Ectodermal cell (in vitro differentiated cells): Measurements from ENCODE around the gene AHRR.
"Not testable (repeated sequence)": the region's sequence is repeated elsewhere in the genome, so short reads cannot be mapped to it uniquely, and the experiment has no call there.

Source experiments
- H3K27ac ChIP-seq: 2 replicates; pipeline ENCODE4 v1.7.0; 2013; ENCODE audit warnings: mild to moderate bottlenecking, low read depth, low read length; ENCODE audit not compliant: insufficient read depth, poor library complexity, severe bottlenecking
- H3K27me3 ChIP-seq: 2 replicates; pipeline ENCODE4 v1.7.0; 2013; ENCODE audit warnings: mild to moderate bottlenecking, low read length; ENCODE audit not compliant: insufficient read depth, control insufficient read depth, poor library complexity, severe bottlenecking
- H3K36me3 ChIP-seq: one replicate; pipeline ENCODE4 v1.7.0; 2013; ENCODE audit warnings: low read length; ENCODE audit not compliant: control insufficient read depth, insufficient read depth
- H3K4me1 ChIP-seq: one replicate; pipeline ENCODE4 v1.7.0; 2013; ENCODE audit warnings: low read length; ENCODE audit not compliant: control insufficient read depth, insufficient read depth
- H3K4me3 ChIP-seq: 2 replicates; pipeline ENCODE4 v1.7.0; 2013; ENCODE audit warnings: low read depth, low read length, control low read depth; ENCODE audit not compliant: insufficient read depth
- H3K9me3 ChIP-seq: 2 replicates; pipeline ENCODE4 v1.7.0; 2013; ENCODE audit warnings: mild to moderate bottlenecking, low read length, moderate library complexity; ENCODE audit not compliant: control insufficient read depth
- WGBS, 2 experiments: methylation state at CpG; one replicate each; pipeline ENCODE4 v1.1.7; 2013; ENCODE audit warnings: missing lambda C conversion rate in 2 of 2; 5-methylcytosine and 5-hydroxymethylcytosine counted together

The AHRR gene

DNA sequence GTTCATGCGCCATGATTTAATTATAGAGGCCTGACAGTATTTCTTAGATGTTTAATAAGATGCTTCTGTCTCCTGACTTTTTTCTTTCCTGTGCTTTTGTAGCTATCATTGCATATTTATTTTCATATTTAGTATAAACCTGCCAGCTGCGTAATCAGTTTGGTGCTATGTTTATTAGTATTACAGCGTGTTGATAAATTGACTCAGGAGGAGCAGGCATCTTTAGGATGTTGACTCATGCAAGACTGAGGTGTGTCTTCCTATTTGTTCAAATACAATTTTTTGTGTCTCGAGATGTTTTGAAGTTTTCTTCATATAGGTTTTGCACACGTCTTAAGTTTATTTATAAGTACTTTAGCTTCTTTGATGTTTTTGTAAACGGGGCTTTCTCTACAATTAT is 85.5 kb downstream of the AHRR start:
- no peaks in the 10 kb centered on the region for H3K4me1 ChIP-seq
- H3K4me3 ChIP-seq: no peak overlapping the region
- no peaks in the 10 kb centered on the region for H3K36me3 ChIP-seq
- no peaks in the 10 kb centered on the region for H3K27me3 ChIP-seq
- no peaks in the 10 kb centered on the region for H3K9me3 ChIP-seq
- no peak overlapping the region for H3K27ac ChIP-seq
- 93 to 98% methylated on average over 5 to 6 of the region's 6 CpGs for WGBS, 2 experiments

DNA sequence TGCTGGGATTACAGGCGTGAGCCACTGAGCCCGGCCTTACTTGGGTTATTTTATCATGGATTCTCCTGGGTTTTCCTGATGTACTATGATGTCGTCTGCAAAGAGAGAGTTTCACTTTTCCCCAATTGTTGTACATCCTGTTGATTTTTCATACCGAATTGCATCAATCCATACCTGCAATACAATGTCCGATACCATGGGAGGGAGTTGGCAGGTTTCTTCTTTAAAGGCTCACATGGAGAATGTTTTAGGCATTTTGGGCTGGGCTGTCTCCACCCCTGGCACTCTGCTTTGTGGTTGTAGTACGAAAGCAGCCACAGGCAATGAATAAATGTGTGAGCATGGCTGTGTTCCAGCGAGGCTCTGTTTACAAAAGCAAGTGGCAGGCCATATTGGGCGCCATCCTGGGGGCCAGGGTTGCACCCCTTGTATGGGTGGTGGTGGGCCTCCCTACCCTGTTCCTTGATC is 86.3 kb downstream of the AHRR start:
- Histone ChIP-seq H3K36me3 (no peaks in the 10 kb centered on the region), H3K27ac (no peak overlapping the region), H3K4me3 (no peak overlapping the region), H3K4me1 (no peaks in the 10 kb centered on the region), H3K27me3 (no peaks in the 10 kb centered on the region), H3K9me3 (no peaks in the 10 kb centered on the region)
- WGBS, 2 experiments: 89 to 93% methylated on average over 8 of the region's 8 CpGs

DNA sequence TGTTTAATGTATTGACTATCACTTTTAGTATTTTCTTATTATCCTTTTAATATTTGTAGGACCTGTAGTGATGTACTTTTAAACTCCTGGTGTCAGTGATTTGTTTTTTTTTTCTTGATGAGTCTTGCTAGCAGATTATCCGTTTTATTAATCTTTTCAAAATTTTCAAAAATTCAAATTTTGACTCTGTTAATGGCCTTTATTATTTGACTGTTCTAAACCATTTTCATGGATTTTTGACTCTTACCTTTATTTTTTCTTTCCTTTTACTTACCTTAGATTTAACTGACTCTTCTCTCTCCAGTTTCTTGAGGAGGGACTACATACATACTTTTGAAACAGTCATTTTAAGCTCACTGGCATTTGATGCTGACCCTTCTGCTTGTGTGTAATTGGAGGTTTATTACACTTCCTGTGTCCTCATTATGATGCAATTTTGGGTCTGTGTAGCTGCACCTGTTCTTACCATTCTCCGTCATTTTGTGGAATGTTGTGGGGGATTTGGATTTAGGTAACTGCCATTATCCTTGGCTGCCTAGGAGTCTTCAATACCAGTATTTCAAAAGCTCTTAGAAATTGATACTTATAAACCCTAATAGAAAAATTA is 89.5 kb downstream of the AHRR start:
- H3K27ac ChIP-seq: no peak overlapping the region
- no peaks in the 10 kb centered on the region for H3K36me3 ChIP-seq
- no peak overlapping the region for H3K4me3 ChIP-seq
- H3K9me3 ChIP-seq: no peaks in the 10 kb centered on the region
- 90 to 94% methylated on average over 2 of the region's 2 CpGs for whole genome bisulfite sequencing, 2 experiments
- H3K4me1 ChIP-seq: peaks cover 9% of the 10 kb centered on the region
- H3K27me3 ChIP-seq: no peaks in the 10 kb centered on the region

DNA sequence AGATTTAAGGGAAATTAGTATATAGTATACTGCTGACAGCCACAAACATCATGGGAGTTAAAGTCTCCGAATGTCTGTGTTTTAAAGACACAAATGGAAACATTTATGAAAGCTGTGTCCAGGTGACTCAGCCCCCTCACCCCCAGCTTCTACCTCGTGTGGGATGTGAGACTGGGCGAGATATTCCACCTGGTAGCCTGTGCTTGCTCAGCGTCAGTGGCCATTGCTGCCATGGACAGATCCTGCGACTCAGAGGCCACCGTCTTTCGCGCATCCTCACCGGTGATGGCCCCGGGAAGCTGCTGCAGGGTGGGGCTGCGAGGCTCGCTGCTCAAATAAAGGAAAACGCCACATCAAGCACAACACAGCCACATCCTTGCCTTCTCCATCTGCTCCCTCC is 90.2 kb downstream of the AHRR start:
- H3K4me1 ChIP-seq: peaks cover 12% of the 10 kb centered on the region
- no peak overlapping the region for H3K27ac ChIP-seq
- no peak overlapping the region for H3K4me3 ChIP-seq
- H3K27me3 ChIP-seq: no peaks in the 10 kb centered on the region
- H3K9me3 ChIP-seq: no peaks in the 10 kb centered on the region
- WGBS, 2 experiments: 84 to 88% methylated on average over 13 of the region's 13 CpGs
- no peaks in the 10 kb centered on the region for H3K36me3 ChIP-seq

DNA sequence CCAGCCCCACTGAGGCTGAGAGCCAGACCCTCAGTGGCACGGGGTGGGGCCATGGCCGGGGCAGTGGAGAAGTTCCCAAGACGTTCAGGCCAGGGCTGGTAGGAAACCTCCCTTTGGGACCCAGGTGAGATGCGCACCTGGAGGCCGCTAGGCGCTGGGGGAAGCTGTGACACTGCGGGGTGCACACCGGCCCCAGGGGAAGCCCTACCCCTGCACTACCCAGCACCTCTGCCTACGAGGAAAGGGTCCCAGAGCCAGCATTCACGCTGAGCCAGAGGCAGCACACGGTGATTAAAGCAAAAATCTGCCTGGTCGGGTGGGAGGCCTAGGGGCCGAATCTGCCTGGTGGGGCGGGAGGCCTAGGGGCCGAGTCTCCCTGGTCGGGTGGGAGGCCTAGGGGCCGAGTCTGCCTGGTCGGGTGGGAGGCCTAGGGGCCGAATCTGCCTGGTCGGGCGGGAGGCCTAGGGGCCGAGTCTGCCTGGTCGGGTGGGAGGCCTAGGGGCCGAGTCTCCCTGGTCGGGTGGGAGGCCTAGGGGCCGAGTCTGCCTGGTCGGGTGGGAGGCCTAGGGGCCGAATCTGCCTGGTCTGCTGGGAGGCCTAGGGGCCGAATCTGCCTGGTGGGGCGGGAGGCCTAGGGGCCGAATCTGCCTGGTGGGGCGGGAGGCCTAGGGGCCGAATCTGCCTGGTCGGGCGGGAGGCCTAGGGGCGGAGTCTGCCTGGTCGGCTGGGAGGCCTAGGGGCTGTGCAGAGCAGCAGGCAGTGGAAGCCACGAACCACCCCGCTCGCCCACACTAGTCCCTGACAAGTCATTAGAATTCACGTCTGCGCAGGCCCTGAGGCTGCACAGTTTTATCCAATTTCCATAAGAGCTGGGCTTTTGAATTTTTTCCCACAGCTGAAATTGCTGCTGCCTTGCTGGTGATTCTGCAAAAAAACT is 93.7 kb downstream of the AHRR start:
- not testable (repeated sequence) for H3K4me3 ChIP-seq, H3K27me3 ChIP-seq, H3K9me3 ChIP-seq, H3K36me3 ChIP-seq
- H3K27ac ChIP-seq: peak overlapping the region; percentile 91
- 43% methylated on average over 42 of the region's 42 CpGs for WGBS, 2 experiments
- peaks cover 12% of the 10 kb centered on the region for H3K4me1 ChIP-seq

DNA sequence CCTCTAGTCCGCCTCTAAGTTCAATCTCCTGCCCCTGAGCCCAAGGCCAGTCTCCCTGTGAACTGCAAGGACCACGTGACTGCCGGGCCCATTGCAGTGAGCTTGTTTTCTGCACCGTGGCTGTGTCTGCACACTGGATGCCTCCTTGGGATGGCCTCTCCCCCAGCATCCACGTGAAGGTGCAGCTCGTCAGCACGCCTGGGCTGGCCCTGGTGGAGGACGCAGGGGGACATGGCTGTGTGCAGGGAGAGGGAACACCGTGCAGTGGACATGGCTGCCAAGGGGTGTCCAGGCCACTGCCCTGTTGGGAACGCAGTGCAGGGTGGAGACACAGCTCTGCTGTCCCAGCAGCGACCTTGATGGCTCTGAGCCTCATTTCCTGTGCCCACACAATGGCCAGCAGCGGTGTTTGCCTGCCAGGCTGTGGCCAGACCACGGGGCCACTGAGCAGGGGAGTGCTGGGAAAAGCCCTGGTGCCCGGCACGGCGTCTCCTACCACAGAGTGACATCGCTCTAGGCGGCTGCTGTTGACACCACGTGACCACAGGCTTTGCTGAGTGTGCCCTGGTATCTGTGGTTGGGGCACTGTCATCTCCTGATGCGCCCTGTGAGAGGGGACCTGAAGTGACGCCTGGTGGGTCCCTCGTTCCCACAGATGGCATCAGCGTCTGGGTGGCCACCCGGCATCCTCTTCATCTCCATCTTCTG is 94.6 kb downstream of the AHRR start:
- 86 to 87% methylated on average over 24 of the region's 24 CpGs for WGBS, 2 experiments
- Histone ChIP-seq H3K27me3 (no peaks in the 10 kb centered on the region), H3K4me3 (no peak overlapping the region), H3K27ac (peak overlapping the region; percentile 91), H3K36me3 (no peaks in the 10 kb centered on the region), H3K9me3 (no peaks in the 10 kb centered on the region), H3K4me1 (peaks cover 12% of the 10 kb centered on the region)

DNA sequence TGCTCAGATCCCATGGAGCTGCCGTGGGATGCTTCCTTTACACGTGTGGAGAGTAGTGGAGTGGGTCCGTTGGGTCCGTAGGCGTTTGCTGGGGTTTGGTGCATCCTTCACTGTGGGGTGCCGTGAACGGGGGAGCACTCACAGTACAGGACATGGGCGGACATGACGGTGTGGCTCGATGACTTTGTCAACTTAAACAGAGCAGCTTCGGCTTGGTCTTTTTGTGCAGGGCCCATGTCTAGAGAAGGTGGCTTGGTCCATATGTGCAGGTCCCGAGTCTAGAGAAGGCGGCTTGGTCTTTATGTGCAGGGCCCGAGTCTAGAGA is 95.1 kb downstream of the AHRR start:
- no peak overlapping the region for H3K4me3 ChIP-seq
- WGBS, 2 experiments: 94 to 97% methylated on average over 14 of the region's 14 CpGs
- no peak overlapping the region for H3K27ac ChIP-seq
- H3K27me3 ChIP-seq: no peaks in the 10 kb centered on the region
- peaks cover 12% of the 10 kb centered on the region for H3K4me1 ChIP-seq
- H3K9me3 ChIP-seq: no peaks in the 10 kb centered on the region
- no peaks in the 10 kb centered on the region for H3K36me3 ChIP-seq

DNA sequence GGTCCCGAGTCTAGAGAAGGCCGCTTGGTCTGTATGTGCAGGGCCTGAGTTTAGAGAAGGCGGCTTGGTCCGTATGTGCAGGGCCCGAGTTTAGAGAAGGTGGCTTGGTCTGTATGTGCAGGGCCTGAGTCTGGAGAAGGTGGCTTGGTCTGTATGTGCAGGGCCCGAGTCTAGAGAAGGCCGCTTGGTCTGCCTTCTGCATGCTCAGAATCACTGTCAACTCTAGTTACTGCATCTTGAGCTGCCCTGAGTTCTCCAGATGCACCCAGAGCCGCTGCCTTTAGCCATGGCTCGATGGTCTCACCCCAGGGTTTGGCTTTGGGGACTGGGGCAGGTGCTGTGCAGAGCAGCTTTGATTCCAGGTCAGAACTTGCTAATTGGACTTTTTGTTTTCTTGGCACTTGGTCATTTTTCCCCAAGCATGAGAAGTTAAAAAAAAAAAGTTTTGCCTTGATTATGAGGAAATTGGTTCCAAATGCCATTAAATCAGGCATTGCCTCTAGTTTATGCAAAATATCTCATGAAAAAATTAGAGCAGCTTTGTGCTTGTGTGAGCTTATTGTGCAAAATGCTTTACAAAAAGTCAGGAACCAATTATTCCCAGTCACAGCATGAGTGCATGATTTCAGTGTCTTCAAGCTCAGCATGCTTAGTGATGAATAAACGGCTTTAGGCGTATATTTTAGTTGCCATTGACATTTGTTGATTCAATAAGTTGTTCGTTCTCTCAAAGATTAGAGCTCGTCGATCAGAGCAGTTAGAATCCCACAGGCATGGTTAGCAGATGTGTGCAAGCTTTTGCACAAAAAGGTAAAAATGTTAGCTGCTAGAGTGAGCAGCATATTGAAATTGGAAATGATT is 96.0 kb downstream of the AHRR start:
- H3K4me1 ChIP-seq: peaks cover 12% of the 10 kb centered on the region
- WGBS, 2 experiments: 93% methylated on average over 14 of the region's 14 CpGs

DNA sequence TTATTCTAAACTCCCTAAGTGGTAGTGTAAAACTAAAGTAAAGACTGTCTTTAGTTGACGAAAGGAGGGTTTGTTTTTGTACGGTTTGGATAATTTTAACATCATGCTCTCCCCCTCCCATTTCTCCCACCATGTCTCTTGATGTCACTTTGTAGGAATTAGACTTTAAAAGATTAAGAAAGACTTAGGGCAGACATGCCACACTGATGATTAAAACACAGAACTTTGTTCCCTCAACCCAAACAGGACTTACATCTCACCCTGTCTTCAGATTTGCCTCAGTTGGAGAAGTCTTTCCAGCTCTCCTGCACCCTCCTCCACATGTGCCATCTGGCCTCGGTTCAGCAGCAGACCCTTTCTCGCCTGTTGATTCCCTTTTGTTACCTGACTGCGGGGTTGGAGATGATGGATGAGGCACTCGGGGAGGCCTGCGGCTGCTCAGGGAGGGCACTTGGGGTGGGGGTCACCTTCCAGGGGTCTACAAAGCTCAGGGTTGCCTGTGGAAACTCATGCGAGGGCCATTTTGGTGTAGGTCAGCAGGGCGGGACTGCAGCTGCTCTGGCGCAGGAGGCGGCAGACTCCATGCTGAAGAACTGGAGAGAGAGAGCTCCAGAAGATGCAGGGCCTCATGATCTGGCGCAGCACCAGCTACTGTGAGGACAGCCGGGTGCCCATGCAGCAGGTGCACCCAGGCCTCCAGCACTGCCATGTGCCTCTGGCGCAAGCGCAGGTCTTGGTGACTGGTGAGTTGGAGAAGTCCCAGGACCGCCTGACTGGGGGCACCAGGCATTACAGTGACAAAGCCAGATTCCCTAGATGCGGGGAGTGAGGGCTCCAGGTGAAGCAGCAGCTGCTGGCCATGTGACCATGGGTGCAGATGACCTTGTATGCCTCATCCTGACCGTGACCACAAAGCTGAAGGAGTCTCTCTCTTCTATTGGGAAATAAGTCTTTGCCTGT is 96.9 kb downstream of the AHRR start:
- H3K27me3 ChIP-seq: no peaks in the 10 kb centered on the region
- peaks cover 12% of the 10 kb centered on the region for H3K4me1 ChIP-seq
- no peak overlapping the region for H3K27ac ChIP-seq
- H3K36me3 ChIP-seq: no peaks in the 10 kb centered on the region
- no peaks in the 10 kb centered on the region for H3K9me3 ChIP-seq
- 89 to 90% methylated on average over 16 of the region's 18 CpGs for WGBS, 2 experiments
- no peak overlapping the region for H3K4me3 ChIP-seq

More for the DNA sequence above, 96.0 kb downstream of the AHRR start:
- no peaks in the 10 kb centered on the region for H3K27me3 ChIP-seq
- no peaks in the 10 kb centered on the region for H3K9me3 ChIP-seq
- H3K36me3 ChIP-seq: no peaks in the 10 kb centered on the region
- no peak overlapping the region for H3K27ac ChIP-seq
- H3K4me3 ChIP-seq: no peak overlapping the region
